ELR (cell line): ENCODE results near the gene EPC1.
"Not testable (repeated sequence)": the region's sequence is repeated elsewhere in the genome, so short reads cannot be mapped to it uniquely, and the experiment has no call there.

Experiments
- DNase-seq: peaks from one replicate; pipeline ENCODE4 v3.0.0-alpha.2; 2015; ENCODE audit warnings: low read depth

The EPC1 gene

GRCh38 chr10:32234471-32234870 lies 112.5 kb downstream of the EPC1 start:
- no peak for DNase-seq

GRCh38 chr10:32233375-32233774 lies 113.6 kb downstream of the EPC1 start:
- DNase-seq, result not testable (repeated sequence)

- DNase-seq, result no peak
Observed at GRCh38 chr10:32232378-32232777, 114.6 kb downstream of the EPC1 start.

GRCh38 chr10:32229788-32230187 lies 117.2 kb downstream of the EPC1 start:
- not testable (repeated sequence) for DNase-seq

GRCh38 chr10:32229170-32229569 lies 117.8 kb downstream of the EPC1 start:
- DNase-seq, result no peak

- no peak for DNase-seq
Observed at GRCh38 chr10:32227802-32228201, 119.2 kb downstream of the EPC1 start.

GRCh38 chr10:32226624-32227023 lies 120.3 kb downstream of the EPC1 start:
- no peak for DNase-seq

GRCh38 chr10:32225976-32226375 lies 121.0 kb downstream of the EPC1 start:
- DNase-seq, result no peak

GRCh38 chr10:32222376-32222775 lies 124.6 kb downstream of the EPC1 start:
- DNase-seq, result not testable (repeated sequence)

- DNase-seq, result not testable (repeated sequence)
Observed at GRCh38 chr10:32219156-32219555, 127.8 kb downstream of the EPC1 start.

- DNase-seq, result not testable (repeated sequence)
Observed at GRCh38 chr10:32218206-32219044, 128.5 kb downstream of the EPC1 start.
